Epithelial cell of esophagus (primary cell): ENCODE data around the gene TBC1D14.

ENCODE experiments used
- DNase-seq: peaks from one replicate; pipeline ENCODE4 v3.0.0; 2010; ENCODE audit warnings: low read depth
- H3K4me3 ChIP-seq: 2 replicates; pipeline ENCODE4 v1.5.1; 2011; ENCODE audit warnings: mild to moderate bottlenecking, low read length, control low read depth
- TF ChIP-seq, protein P1 (sequence below): IDR thresholded peaks from 2 replicates; pipeline ENCODE4 v1.5.1; 2011; ENCODE audit warnings: low read depth, mild to moderate bottlenecking, low read length, control low read depth, inconsistent platforms; ENCODE audit not compliant: insufficient read depth; ENCODE audit errors: missing control alignments

TBC1D14 gene

DNA sequence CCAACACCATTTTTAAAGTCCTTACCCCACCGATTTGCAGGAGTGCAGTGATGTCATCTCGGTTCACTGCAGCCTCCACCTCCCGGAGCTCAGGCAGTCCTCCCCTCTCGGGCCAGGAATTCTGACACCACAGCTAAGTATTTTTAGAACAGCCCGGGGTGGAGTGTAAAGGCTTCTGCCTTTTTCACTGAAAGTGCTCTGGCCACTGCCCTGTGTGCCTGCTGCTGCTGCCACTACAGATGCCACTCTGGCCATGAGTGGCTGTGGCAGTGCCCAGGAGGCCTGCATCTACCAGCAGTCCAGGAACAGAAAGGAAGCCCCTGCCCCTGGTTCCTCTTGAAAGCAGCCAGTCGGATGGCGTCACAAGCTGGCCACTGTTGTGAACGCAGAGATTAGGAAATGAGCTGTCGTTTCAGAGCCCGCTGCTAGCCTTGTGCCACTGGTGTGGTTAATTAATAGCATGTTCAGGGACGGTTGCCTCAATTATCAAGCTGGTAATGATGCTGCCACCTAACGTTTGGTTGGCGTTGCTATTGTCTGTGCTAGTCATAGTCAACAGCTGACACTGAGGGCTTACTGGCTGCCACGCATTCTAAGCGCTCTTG is 23.6 kb upstream of the TBC1D14 start:
- TF ChIP-seq, protein P1, sequence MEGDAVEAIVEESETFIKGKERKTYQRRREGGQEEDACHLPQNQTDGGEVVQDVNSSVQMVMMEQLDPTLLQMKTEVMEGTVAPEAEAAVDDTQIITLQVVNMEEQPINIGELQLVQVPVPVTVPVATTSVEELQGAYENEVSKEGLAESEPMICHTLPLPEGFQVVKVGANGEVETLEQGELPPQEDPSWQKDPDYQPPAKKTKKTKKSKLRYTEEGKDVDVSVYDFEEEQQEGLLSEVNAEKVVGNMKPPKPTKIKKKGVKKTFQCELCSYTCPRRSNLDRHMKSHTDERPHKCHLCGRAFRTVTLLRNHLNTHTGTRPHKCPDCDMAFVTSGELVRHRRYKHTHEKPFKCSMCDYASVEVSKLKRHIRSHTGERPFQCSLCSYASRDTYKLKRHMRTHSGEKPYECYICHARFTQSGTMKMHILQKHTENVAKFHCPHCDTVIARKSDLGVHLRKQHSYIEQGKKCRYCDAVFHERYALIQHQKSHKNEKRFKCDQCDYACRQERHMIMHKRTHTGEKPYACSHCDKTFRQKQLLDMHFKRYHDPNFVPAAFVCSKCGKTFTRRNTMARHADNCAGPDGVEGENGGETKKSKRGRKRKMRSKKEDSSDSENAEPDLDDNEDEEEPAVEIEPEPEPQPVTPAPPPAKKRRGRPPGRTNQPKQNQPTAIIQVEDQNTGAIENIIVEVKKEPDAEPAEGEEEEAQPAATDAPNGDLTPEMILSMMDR, result peak; percentile 47

DNA sequence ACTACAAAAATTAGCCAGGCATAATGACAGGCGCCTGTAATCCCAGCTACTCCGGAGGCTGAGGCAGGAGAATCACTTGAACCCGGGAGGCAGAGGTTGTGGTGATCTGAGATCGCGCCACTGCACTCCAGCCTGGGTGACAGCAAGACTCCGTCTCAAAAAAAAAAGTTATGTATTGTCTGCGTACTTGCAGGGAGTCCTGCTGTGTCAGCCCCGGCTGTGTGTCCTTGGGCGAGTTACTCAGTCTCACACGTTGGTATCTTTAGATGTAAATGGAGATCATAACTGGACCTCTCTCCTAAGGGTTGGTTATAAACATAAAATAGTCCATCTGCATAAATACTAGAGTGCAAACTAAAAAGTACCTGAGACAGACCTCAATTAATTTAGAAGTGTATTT is 22.7 kb upstream of the TBC1D14 start:
- DNase-seq, result no peak
- TF ChIP-seq, protein P1, result no peak
- no peak overlapping the region for H3K4me3 ChIP-seq

More for the DNA sequence above, 23.6 kb upstream of the TBC1D14 start:
- DNase-seq, result peak; percentile 47
- no peak overlapping the region for H3K4me3 ChIP-seq

DNA sequence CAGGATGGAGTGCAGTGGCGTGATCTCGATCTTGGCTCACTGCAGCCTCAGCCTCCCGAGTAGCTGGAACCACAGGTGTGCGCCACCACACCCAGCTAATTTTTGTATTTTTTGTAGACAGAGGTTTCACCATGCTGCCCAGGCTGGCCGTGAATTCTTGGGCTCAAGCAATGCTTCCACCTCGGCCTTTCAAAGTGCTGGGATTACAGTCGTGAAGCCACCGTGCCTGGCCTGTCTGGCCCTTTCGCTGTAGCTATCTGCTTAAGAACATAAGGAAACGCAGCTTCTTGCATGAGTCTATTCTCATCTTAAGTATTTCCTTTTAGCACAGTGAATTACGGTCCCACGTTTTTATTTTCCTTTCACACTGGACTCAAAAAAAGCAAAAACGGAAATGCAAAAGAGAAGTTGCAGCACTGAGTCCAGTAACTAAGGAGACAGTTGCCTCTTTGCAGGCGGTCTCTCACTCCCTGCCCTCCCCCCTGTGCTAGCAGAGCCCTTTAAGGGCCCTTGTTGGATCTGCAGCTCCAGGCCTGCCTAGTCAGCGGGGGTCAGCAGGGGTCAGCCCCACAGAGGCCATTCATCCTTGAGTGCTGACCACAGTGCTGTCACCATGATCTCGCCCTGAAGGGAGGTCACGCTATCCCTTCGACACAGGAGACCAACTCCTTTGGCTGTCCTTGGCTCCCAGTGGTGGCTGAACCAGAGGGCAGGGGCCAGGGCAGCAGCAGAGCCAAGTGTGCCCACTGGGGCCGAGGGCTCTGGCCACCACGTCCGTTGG is 21.8 kb upstream of the TBC1D14 start:
- H3K4me3 ChIP-seq, result no peak overlapping the region
- TF ChIP-seq, protein P1, result no peak
- no peak for DNase-seq

DNA sequence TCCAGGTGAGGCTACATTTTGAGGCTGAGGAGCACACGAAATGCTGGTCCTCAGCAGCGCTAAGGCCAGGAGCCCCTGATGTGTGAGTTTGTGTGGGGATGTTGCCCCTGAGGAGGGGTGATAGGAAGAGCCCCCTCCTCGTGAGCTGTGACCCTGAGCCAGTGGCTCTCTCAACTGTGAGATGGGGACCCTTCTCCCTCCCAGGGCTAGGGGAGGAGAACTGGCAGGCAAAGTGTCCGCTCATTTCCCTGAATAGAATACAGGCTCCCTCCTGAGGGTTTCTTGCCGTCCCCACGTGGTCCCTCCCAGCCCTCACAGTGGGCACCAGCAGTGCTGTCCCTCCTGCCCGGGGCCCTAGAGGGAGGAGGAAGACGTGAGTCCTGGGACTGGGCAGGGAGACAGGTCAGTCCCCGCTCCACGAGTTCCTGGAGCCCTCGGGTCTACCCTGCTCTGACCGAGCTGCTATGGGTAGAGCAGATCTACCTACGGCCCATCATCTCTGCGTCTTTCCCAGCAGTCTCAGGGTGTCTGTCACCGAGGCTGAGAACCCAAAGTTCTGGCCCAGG is 21.0 kb upstream of the TBC1D14 start:
- no peak for DNase-seq
- no peak overlapping the region for H3K4me3 ChIP-seq
- TF ChIP-seq, protein P1, result no peak

DNA sequence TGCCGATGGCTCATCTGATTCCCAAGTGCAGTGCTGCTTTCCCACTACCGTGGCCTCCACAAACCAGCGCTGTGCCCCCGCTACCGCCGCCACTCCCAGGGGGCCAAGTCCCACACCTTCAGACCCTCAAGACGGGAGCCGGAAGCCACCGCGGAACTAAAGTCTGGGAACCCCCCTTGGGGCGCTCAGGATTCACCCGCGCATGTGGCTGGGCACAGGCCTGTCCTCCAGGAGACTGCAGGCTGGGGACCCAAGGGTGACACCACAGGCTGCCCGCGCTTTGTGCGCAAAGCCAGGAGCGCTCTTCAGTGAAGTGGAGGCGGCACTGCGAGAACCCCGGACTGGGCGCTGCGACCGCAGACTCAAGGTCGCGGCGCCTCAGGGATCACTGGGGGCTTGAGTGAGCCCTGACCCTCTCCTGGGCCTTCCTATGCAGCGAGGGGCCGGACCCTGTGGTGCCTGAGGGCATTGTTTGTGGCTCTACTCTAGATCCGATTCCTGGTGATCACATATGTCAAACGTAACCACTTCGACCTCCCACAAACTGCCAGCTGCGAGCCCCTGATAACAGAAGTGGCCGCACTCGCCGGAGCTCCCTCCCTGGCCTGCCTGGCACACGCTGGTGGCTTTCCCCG is 20.4 kb upstream of the TBC1D14 start:
- no peak for DNase-seq
- TF ChIP-seq, protein P1, result no peak
- no peak overlapping the region for H3K4me3 ChIP-seq

DNA sequence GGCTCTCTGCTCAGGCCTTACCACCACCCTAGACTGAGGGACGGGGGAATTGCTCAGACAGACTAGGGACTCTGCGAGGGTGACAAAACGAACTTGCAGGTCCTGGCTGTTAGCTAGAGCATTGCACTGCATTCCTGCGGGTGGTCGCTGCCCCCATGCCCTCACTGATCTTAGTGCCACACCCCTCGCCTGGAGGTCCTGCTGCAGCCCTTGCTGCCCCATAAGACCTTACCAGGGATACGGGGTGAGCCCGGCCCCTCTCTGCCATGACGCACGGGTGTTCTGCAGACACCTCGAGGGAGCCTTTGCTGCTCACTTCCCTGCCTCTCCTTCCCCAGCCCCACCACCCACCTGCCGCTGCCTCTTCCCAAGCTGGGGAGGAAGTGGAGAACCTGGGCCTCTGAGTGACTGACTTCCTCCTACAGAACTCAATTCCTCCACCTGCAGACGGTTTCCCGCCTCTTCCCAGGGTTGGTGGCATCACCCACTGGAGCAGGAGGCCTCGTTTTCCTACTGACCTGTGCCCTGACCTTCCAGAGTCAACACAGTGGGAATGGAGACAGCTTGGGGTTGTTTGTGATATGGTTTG is 19.8 kb upstream of the TBC1D14 start:
- TF ChIP-seq, protein P1, result no peak
- no peak overlapping the region for H3K4me3 ChIP-seq
- DNase-seq, result no peak
